ENCODE data around the gene CRADD. TPM values are rescaled to one million over a fixed set of nuclear protein-coding genes. Genes with fewer than 3 reads are reported as not detected.
"Not testable (repeated sequence)": the region's sequence is repeated elsewhere in the genome, so short reads cannot be mapped to it uniquely, and the experiment has no call there.

The CRADD gene
- total RNA-seq, 1 donor from 2014 or later, result 9.8 TPM

DNA sequence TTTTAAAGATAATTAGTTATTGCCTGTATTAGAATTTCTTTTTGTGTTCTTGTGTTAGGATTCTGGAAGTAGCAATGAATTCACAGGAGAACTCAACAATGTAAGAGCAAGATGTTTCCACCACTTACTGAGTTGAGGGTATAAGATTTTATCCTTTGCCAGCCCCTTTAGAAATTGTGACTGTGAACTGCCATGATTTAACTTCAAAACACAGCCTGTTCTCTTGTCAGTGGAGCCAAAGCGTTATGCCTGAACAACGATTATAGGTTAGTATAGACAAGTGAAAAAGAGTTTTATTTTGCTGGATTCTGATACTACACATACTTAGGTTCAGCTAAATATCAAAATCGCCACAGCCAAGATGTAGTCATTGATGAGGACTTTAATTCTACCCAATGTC is 101.6 kb downstream of the CRADD start:
- Mint-ChIP-seq H3K4me3 (no peak overlapping the region), H3K27ac (ENCODE audit: unreplicated experiment) (no peak overlapping the region), H3K36me3 (ENCODE audit: low read depth) (no peaks in the 10 kb centered on the region), H3K4me1 (peaks cover 52% of the 10 kb centered on the region), H3K9me3 (peaks cover 2% of the 10 kb centered on the region), H3K27me3 (ENCODE audit: low read depth) (no peaks in the 10 kb centered on the region)
- TF ChIP-seq, protein P1, sequence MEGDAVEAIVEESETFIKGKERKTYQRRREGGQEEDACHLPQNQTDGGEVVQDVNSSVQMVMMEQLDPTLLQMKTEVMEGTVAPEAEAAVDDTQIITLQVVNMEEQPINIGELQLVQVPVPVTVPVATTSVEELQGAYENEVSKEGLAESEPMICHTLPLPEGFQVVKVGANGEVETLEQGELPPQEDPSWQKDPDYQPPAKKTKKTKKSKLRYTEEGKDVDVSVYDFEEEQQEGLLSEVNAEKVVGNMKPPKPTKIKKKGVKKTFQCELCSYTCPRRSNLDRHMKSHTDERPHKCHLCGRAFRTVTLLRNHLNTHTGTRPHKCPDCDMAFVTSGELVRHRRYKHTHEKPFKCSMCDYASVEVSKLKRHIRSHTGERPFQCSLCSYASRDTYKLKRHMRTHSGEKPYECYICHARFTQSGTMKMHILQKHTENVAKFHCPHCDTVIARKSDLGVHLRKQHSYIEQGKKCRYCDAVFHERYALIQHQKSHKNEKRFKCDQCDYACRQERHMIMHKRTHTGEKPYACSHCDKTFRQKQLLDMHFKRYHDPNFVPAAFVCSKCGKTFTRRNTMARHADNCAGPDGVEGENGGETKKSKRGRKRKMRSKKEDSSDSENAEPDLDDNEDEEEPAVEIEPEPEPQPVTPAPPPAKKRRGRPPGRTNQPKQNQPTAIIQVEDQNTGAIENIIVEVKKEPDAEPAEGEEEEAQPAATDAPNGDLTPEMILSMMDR (conservative IDR thresholded peaks at IDR 0.05), result no peak
- no peak for DNase-seq (ENCODE audit: low read depth, low spot score)

- Mint-ChIP-seq H3K4me1 (peaks cover 57% of the 10 kb centered on the region), H3K36me3 (ENCODE audit: low read depth) (no peaks in the 10 kb centered on the region), H3K9me3 (peaks cover 2% of the 10 kb centered on the region), H3K27ac (ENCODE audit: unreplicated experiment) (no peak overlapping the region), H3K27me3 (ENCODE audit: low read depth) (no peaks in the 10 kb centered on the region), H3K4me3 (no peak overlapping the region)
- no peak for DNase-seq (ENCODE audit: low read depth, low spot score)
- TF ChIP-seq, protein P1 (conservative IDR thresholded peaks at IDR 0.05), result no peak
Measured at GRCh38 chr12:93780101-93780641, 103.0 kb downstream of the CRADD start.

- not testable (repeated sequence) for DNase-seq (ENCODE audit: low read depth, low spot score); H3K27me3 Mint-ChIP-seq (ENCODE audit: low read depth); H3K9me3 Mint-ChIP-seq; H3K27ac Mint-ChIP-seq (ENCODE audit: unreplicated experiment); H3K36me3 Mint-ChIP-seq (ENCODE audit: low read depth); H3K4me3 Mint-ChIP-seq
- peaks cover 61% of the 10 kb centered on the region for H3K4me1 Mint-ChIP-seq
Measured at GRCh38 chr12:93780886-93781285, 103.7 kb downstream of the CRADD start.

DNA sequence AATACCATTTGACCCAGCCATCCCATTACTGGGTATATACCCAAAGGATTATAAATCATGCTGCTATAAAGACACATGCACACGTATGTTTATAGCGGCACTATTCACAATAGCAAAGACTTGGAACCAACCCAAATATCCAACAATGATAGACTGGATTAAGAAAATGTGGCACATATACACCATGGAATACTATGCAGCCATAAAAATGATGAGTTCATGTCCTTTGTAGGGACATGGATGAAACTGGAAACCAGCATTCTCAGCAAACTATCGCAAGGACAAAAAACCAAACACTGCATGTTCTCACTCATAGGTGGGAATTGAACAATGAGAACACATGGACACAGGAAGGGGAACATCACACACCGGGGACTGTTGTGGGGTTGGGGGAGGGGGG is 104.8 kb downstream of the CRADD start:
- not testable (repeated sequence) for H3K9me3 Mint-ChIP-seq; H3K4me3 Mint-ChIP-seq; DNase-seq (ENCODE audit: low read depth, low spot score); H3K27ac Mint-ChIP-seq (ENCODE audit: unreplicated experiment); H3K36me3 Mint-ChIP-seq (ENCODE audit: low read depth); H3K27me3 Mint-ChIP-seq (ENCODE audit: low read depth)
- H3K4me1 Mint-ChIP-seq, result peaks cover 61% of the 10 kb centered on the region

- Mint-ChIP-seq H3K27me3 (ENCODE audit: low read depth) (no peaks in the 10 kb centered on the region), H3K4me3 (no peak overlapping the region), H3K9me3 (peaks cover 2% of the 10 kb centered on the region), H3K4me1 (peaks cover 52% of the 10 kb centered on the region), H3K36me3 (ENCODE audit: low read depth) (no peaks in the 10 kb centered on the region), H3K27ac (ENCODE audit: unreplicated experiment) (no peak overlapping the region)
- TF ChIP-seq, protein P1 (conservative IDR thresholded peaks at IDR 0.05), result no peak
- no peak for DNase-seq (ENCODE audit: low read depth, low spot score)
Measured at GRCh38 chr12:93782853-93783252, 105.7 kb downstream of the CRADD start.

GRCh38 chr12:93783832-93784231 is 106.7 kb downstream of the CRADD start:
- H3K27ac Mint-ChIP-seq (ENCODE audit: unreplicated experiment), result peak overlapping the region; percentile 32
- DNase-seq (ENCODE audit: low read depth, low spot score), result no peak
- peaks cover 2% of the 10 kb centered on the region for H3K9me3 Mint-ChIP-seq
- no peaks in the 10 kb centered on the region for H3K27me3 Mint-ChIP-seq (ENCODE audit: low read depth)
- peaks cover 43% of the 10 kb centered on the region for H3K4me1 Mint-ChIP-seq
- no peak overlapping the region for H3K4me3 Mint-ChIP-seq
- TF ChIP-seq, protein P1 (conservative IDR thresholded peaks at IDR 0.05), result no peak
- H3K36me3 Mint-ChIP-seq (ENCODE audit: low read depth), result peaks cover 2% of the 10 kb centered on the region
